HG02852 (cell line): Measurements from ENCODE around the gene SEMA6A.

Experiments
- ATAC-seq: cut with Tn5 transposase; IDR thresholded peaks from one replicate; pipeline ENCODE4 v1.9.1; 2021; ENCODE audit warnings: mild to moderate bottlenecking, moderate library complexity; ENCODE audit not compliant: unreplicated experiment

The SEMA6A gene

DNA sequence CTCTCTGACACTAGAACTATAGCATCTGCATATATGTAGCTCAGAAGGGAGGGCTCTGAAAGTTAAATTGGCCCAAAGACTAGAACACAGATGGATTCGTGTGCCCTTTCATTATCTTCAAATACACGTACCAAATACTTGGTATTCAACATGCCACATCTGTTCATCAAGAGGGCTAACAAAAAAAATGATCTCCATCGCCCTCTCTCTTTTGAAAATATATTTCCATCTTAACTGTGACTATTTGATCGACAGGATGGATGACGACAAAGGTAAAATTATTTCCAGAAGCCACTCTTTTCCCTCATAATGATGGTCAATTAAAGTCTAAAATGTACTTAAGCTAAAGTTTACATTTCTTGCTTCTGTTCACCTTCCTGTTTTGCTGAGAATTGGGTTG lies 77.0 kb downstream of the SEMA6A start:
- ATAC-seq = no peak

GRCh38 chr5:116495786-116496357 lies 78.8 kb downstream of the SEMA6A start:
- ATAC-seq = no peak

GRCh38 chr5:116494784-116495450 lies 79.7 kb downstream of the SEMA6A start:
- ATAC-seq = no peak

GRCh38 chr5:116492776-116493175 lies 81.8 kb downstream of the SEMA6A start:
- no peak for ATAC-seq

DNA sequence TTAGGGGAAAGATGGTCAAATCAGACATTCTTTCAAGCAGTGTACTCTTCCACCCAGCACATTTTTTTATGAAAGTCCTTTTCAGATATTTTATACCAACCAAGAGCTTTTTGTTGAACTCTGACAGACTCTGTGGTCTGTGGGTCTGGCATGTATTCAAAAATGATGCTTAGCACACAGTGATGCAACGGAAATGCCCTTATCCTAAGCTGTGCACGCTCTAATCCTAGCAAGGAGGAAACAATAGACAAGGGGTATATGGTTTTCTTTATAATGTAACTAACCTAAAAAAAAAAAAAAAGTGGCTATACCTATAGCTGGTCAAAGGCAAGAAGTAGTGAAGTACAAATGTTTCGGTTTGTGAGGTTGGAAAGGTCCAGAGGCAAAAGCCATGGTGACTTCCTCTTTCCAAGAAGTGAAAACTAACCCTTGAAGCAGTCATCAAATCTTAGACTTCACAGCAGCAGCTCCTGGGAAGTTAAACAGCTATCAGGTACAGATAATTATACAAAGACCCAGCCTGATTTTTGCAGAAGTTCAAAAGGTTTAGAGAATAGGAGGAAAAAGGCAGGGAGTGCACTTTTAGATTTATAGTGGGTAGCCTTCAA lies 82.5 kb downstream of the SEMA6A start:
- peak; percentile 59 for ATAC-seq

- no peak for ATAC-seq
These were observed 86.1 kb downstream of the SEMA6A start for GRCh38 chr5:116488356-116489041.

GRCh38 chr5:116487045-116487444 lies 87.6 kb downstream of the SEMA6A start:
- ATAC-seq = no peak

DNA sequence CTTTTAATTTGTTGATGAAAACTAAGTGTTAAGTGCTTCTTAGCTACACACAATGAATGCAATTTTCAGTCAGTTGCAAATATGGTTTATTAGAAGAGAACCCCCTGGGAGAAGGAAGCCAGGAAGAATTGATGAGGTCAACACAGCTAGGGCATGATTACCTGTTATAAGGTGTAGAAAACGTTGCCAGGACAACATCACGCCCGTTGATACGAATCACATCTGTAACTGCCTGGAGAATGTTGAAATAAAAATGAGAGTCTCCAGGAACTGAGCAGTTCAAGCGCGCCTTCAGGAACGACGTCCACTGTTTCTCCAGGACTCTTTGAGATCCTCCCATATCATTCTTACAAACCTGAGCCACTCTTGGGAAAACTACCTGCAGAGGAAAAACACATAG lies 88.0 kb downstream of the SEMA6A start:
- ATAC-seq = no peak

- no peak for ATAC-seq
These were observed 90.0 kb downstream of the SEMA6A start for GRCh38 chr5:116484645-116485044.

DNA sequence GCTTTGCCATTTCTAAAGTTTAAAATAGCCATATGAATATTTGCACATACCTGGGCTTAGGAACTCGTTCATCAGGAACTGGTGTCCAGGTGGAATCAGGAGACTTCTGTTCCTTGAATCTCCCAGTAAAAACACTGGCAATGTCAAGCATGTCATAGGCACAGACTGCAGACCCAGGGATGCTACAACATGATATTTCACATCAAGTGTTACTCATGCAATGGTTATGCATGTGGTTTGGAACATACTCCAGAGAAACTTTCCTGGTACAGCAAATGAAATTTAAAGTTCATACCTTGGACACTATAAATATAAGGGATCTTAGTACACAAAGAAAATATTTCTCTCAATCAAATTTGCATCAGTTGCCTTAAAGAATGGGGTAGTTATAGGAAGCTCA lies 92.2 kb downstream of the SEMA6A start:
- no peak for ATAC-seq

DNA sequence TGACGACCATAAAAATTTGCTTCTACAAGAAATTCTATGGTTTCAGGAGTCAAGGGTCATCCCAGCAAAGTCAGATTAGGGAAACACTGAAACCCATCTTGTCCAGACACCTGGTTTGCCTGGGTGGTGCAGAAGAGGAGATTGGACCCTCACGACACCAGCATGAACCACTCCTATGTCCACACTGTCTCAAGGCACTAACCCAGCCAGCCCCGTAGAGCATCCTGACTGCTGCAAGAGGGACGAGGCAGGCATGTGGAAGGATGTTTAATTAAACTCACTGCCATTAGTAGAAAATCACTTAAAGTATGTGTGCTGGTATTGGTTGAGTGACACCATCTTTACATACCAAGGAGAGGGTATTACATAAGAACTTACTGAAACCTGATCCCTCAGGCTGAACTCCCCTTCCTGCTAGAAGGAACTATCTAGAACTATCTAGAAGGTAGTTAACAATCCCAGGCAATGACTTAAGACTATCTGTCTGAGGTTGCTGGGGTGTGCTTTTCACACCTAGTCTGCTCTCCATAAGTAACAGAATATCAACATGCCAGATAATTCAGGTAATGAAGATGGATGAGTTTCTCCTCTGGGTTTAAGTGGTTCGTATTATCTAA lies 93.6 kb downstream of the SEMA6A start:
- ATAC-seq = no peak

- ATAC-seq = no peak
These were observed 94.6 kb downstream of the SEMA6A start for GRCh38 chr5:116479776-116480675.

DNA sequence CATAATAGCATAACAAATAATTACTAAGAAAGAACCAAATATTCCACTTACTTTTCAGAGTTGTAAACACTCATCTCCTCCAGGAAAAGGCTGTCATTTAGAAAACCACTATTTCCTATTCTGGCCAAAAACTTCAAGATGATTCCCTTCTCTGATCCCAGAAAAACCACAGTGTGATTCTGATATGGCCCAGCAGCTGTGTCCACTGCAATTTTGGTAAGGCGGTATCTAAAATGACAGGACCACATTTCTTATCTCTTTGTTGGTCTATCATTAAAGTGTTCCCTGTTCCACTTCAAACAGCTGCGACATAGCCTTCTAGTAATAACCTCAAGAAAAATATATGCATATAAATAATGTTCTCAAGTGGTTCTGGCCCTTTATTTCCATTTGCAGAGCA lies 96.1 kb downstream of the SEMA6A start:
- ATAC-seq = no peak

GRCh38 chr5:116476897-116477537 lies 97.6 kb downstream of the SEMA6A start:
- no peak for ATAC-seq

GRCh38 chr5:116475338-116475737 lies 99.3 kb downstream of the SEMA6A start:
- peak; percentile 89 for ATAC-seq

- ATAC-seq = no peak
These were observed 100.9 kb downstream of the SEMA6A start for GRCh38 chr5:116473706-116474105.

DNA sequence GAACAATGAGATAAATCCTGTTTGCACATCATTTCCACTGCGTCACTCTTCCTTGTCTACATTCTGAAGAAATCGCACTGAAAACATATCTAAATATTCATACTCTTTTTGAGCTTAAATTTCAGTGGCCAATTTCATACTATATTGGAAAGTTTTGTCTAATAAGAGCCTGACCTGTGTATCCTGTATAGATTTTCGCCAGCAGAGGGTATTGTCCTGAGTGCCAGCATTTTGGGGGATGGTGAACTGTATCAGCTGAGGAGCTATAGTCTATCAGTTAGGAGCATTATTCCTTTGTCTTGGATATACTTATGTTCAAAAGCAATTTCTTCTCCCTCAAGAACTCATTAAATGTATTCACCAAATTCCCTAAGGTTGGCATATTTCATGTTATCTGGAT lies 102.3 kb downstream of the SEMA6A start:
- no peak for ATAC-seq

DNA sequence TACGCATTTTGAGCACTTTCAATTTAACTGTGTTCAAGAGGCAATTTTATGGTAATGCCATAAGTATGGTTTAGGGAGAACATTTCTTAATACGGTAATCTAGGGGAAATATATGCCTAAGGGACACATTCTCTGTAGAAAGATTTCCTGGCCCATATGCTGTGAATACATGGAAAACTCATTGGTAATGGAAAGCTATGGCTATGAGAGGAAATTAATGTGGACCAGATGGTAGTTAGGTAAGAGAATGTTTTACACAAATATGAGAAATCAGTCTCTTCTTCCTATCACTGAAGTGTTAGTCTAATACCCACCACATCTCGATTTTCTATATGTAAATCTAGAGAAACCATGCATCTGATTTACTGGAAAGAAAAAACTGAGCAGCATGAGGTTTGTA lies 105.0 kb downstream of the SEMA6A start:
- no peak for ATAC-seq

DNA sequence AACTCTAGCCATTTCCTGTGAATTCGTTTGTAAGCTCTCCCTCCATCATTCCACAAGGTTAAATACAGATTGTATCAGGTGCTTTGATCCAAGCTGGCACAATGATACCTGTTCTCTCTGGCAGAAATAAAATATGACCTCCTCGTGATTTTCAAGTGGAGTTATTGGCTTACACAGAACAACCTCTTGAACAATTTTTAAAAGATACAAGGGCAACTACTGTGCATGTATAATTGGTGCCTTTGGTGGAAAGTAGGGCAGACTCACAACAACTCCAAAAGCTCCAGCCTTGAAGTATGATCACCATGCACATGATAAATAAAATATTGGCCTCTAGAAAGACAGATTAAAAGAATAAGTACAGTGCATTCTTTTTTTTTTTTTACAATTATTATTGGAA lies 106.0 kb downstream of the SEMA6A start:
- ATAC-seq = no peak

- ATAC-seq = no peak
These were observed 107.2 kb downstream of the SEMA6A start for GRCh38 chr5:116467465-116467843.
